ENCODE results near the gene ROCK1. TPM values are rescaled to one million over a fixed set of nuclear protein-coding genes. Genes with fewer than 3 reads are reported as not detected.
A peak's percentile ranks its signal among the peaks of the same experiment; 100 is the strongest.
"Not testable (repeated sequence)": the region's sequence is repeated elsewhere in the genome, so short reads cannot be mapped to it uniquely, and the experiment has no call there.

ROCK1 gene
- total RNA-seq, 2 donors from 2014 or later: 95.4 to 108 TPM

DNA sequence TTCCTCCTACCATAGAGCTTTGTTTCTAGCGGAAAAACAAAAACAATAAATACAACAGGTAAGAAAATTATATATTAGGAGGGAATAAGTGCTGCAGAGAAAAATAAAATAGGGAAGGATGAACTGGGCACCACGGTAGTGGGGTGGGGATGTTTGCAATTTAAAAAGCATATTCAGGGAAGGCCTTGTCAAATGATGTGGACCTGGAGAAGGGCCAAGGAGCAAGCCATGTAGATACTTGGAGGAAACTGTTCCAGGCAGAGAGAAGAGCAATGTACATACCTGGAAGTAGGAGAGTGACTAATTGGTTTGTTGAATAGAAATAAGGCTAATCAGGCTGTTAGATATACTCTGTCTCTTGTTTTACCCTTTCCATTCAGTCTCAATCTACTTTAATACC, 136.5 kb downstream of the ROCK1 start:
- TF ChIP-seq, protein P1, sequence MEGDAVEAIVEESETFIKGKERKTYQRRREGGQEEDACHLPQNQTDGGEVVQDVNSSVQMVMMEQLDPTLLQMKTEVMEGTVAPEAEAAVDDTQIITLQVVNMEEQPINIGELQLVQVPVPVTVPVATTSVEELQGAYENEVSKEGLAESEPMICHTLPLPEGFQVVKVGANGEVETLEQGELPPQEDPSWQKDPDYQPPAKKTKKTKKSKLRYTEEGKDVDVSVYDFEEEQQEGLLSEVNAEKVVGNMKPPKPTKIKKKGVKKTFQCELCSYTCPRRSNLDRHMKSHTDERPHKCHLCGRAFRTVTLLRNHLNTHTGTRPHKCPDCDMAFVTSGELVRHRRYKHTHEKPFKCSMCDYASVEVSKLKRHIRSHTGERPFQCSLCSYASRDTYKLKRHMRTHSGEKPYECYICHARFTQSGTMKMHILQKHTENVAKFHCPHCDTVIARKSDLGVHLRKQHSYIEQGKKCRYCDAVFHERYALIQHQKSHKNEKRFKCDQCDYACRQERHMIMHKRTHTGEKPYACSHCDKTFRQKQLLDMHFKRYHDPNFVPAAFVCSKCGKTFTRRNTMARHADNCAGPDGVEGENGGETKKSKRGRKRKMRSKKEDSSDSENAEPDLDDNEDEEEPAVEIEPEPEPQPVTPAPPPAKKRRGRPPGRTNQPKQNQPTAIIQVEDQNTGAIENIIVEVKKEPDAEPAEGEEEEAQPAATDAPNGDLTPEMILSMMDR (IDR thresholded peaks at IDR 0.05): no peak
- Histone ChIP-seq H3K27ac (no peak overlapping the region), H3K36me3 (peaks cover 30% of the 10 kb centered on the region), H3K27me3 (replicated peaks; ENCODE audit: insufficient read depth) (no peaks in the 10 kb centered on the region), H3K9me3 (no peaks in the 10 kb centered on the region), H3K4me3 (no peak overlapping the region), H3K4me1 (ENCODE audit: control insufficient read depth in 1 of 2, low read depth in 2 of 2) (no peaks in the 10 kb centered on the region)
- ATAC-seq (ENCODE audit: insufficient number of reproducible peaks, low FRiP score, low read depth): no peak
- DNase-seq (ENCODE audit: low spot score): no peak

- Histone ChIP-seq H3K4me3 (no peak overlapping the region), H3K36me3 (peaks cover 25% of the 10 kb centered on the region), H3K27ac (no peak overlapping the region), H3K9me3 (no peaks in the 10 kb centered on the region), H3K27me3 (replicated peaks; ENCODE audit: insufficient read depth) (no peaks in the 10 kb centered on the region), H3K4me1 (ENCODE audit: control insufficient read depth in 1 of 2, low read depth in 2 of 2) (no peaks in the 10 kb centered on the region)
- ATAC-seq (ENCODE audit: insufficient number of reproducible peaks, low FRiP score, low read depth) (no peak), DNase-seq (ENCODE audit: low spot score) (no peak)
- TF ChIP-seq, protein P1 (IDR thresholded peaks at IDR 0.05): peak; percentile 51
Measured at GRCh38 chr18:20971886-20972267, 139.7 kb downstream of the ROCK1 start.

GRCh38 chr18:20966795-20967194, 144.8 kb downstream of the ROCK1 start:
- TF ChIP-seq, protein P1 (IDR thresholded peaks at IDR 0.05): no peak
- Histone ChIP-seq H3K4me1 (ENCODE audit: control insufficient read depth in 1 of 2, low read depth in 2 of 2) (no peaks in the 10 kb centered on the region), H3K9me3 (no peaks in the 10 kb centered on the region), H3K27me3 (replicated peaks; ENCODE audit: insufficient read depth) (no peaks in the 10 kb centered on the region), H3K27ac (no peak overlapping the region), H3K36me3 (peaks cover 19% of the 10 kb centered on the region), H3K4me3 (no peak overlapping the region)
- ATAC-seq (ENCODE audit: insufficient number of reproducible peaks, low FRiP score, low read depth) (no peak), DNase-seq (ENCODE audit: low spot score) (no peak)

DNA sequence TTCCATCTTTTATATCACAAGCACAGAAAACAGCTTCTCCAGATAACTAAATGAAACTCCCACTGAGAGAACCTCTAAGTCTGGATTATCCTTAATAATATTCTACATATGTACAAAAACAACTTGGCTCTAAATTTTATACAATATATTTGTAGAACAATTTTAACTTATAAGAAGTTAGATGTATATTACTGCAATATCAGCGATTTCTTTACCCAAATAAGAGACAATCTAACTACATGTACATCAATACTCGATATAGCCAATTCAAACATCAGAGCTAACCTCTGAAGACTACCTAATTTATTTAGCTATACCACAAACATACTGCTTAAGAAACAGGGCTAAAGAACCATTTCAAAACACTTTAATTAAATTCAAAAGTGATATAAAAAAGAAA, 148.6 kb downstream of the ROCK1 start:
- Histone ChIP-seq H3K9me3 (no peaks in the 10 kb centered on the region), H3K4me3 (no peak overlapping the region), H3K4me1 (ENCODE audit: control insufficient read depth in 1 of 2, low read depth in 2 of 2) (peaks cover 0 to 5% of the 10 kb centered on the region in 2 donors), H3K36me3 (peaks cover 13% of the 10 kb centered on the region), H3K27me3 (replicated peaks; ENCODE audit: insufficient read depth) (no peaks in the 10 kb centered on the region), H3K27ac (no peak overlapping the region)
- no peak for DNase-seq (ENCODE audit: low spot score)
- TF ChIP-seq, protein P1 (IDR thresholded peaks at IDR 0.05): no peak
- no peak for ATAC-seq (ENCODE audit: insufficient number of reproducible peaks, low FRiP score, low read depth)

DNA sequence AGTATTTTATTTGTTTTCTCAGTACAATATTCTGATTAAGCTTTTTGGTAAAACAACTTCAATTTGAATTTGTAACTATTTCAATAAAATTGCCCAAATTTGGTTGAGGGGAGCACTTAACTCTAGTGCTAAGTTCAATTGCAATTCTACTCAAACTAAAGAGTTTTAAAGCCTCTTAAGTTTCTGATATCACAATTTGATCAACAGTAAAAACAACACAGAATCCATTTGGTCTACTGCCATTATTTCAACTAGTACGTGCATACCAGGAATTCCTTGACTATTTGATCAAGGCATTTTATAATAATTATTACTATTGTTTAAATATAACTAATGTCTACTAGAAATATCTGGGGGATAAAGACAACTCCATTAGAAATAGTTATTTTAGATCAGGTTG, 150.9 kb downstream of the ROCK1 start:
- Histone ChIP-seq H3K36me3 (peaks cover 3% of the 10 kb centered on the region), H3K27me3 (replicated peaks; ENCODE audit: insufficient read depth) (no peaks in the 10 kb centered on the region), H3K4me1 (ENCODE audit: control insufficient read depth in 1 of 2, low read depth in 2 of 2) (peaks cover 0 to 5% of the 10 kb centered on the region in 2 donors), H3K9me3 (no peaks in the 10 kb centered on the region), H3K4me3 (no peak overlapping the region), H3K27ac (no peak overlapping the region)
- no peak for ATAC-seq (ENCODE audit: insufficient number of reproducible peaks, low FRiP score, low read depth)
- TF ChIP-seq, protein P1 (IDR thresholded peaks at IDR 0.05): no peak
- DNase-seq (ENCODE audit: low spot score): no peak

GRCh38 chr18:20950827-20951226, 160.8 kb downstream of the ROCK1 start:
- not testable (repeated sequence) for H3K27ac ChIP-seq; H3K9me3 ChIP-seq; ATAC-seq (ENCODE audit: insufficient number of reproducible peaks, low FRiP score, low read depth); H3K27me3 ChIP-seq (replicated peaks; ENCODE audit: insufficient read depth); H3K4me3 ChIP-seq; H3K36me3 ChIP-seq; H3K4me1 ChIP-seq (ENCODE audit: control insufficient read depth in 1 of 2, low read depth in 2 of 2); DNase-seq (ENCODE audit: low spot score)

Data from thoracic aorta (tissue), 2 donors.